ENCODE data around the gene PIGM.

Gene PIGM

GRCh38 chr1:160018347-160018746 is 13.4 kb downstream of the PIGM start:
- Histone ChIP-seq H3K27me3 (no peaks in the 10 kb centered on the region), H3K4me3 (ENCODE audit: low read depth in 1 of 2, low read length in 1 of 2) (no peak overlapping the region)

DNA sequence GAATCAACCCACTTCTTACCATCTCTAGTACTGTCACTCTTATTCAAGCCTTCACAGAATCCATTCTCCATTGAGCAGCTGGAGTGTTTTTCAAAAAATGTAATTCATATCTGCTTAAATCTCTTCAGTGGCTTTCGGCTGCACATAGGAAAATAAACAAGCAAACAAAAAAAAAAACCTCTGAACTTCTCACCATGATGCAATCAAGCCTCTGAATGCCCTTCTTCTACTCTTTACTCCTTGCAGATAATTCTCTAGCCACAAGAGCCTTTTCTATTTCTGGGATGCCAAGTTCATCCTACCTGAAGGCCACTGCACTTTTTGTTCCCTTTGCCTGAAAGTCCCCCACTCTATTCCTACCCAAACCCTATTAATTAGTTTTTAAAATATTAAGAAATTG is 14.2 kb downstream of the PIGM start:
- H3K36me3 ChIP-seq = no peaks in the 10 kb centered on the region
- no peaks in the 10 kb centered on the region for H3K27me3 ChIP-seq
- no peaks in the 10 kb centered on the region for H3K4me1 ChIP-seq (ENCODE audit: control insufficient read depth in 1 of 2, insufficient read depth in 1 of 2, low read depth in 1 of 2, low read length in 1 of 2)
- no peak overlapping the region for H3K4me3 ChIP-seq (ENCODE audit: low read depth in 1 of 2, low read length in 1 of 2)
- no peak for TF ChIP-seq CTCF (IDR thresholded peaks at IDR 0.05)
- no peaks in the 10 kb centered on the region for H3K9me3 ChIP-seq
- no peak overlapping the region for H3K27ac ChIP-seq

More at GRCh38 chr1:160018347-160018746, 13.4 kb downstream of the PIGM start:
- Histone ChIP-seq H3K36me3 (no peaks in the 10 kb centered on the region), H3K9me3 (no peaks in the 10 kb centered on the region), H3K4me1 (ENCODE audit: control insufficient read depth in 1 of 2, insufficient read depth in 1 of 2, low read depth in 1 of 2, low read length in 1 of 2) (no peaks in the 10 kb centered on the region), H3K27ac (no peak overlapping the region)
- no peak for TF ChIP-seq CTCF (IDR thresholded peaks at IDR 0.05)

GRCh38 chr1:160011781-160012180 is 20.0 kb downstream of the PIGM start:
- no peak overlapping the region for H3K4me3 ChIP-seq (ENCODE audit: low read depth in 1 of 2, low read length in 1 of 2)
- H3K36me3 ChIP-seq = no peaks in the 10 kb centered on the region
- H3K4me1 ChIP-seq (ENCODE audit: control insufficient read depth in 1 of 2, insufficient read depth in 1 of 2, low read depth in 1 of 2, low read length in 1 of 2) = no peaks in the 10 kb centered on the region
- H3K27me3 ChIP-seq = no peaks in the 10 kb centered on the region
- no peak for TF ChIP-seq CTCF (IDR thresholded peaks at IDR 0.05)
- no peaks in the 10 kb centered on the region for H3K9me3 ChIP-seq
- no peak overlapping the region for H3K27ac ChIP-seq

GRCh38 chr1:160009801-160010200 is 22.0 kb downstream of the PIGM start:
- H3K9me3 ChIP-seq = no peaks in the 10 kb centered on the region
- H3K4me1 ChIP-seq (ENCODE audit: control insufficient read depth in 1 of 2, insufficient read depth in 1 of 2, low read depth in 1 of 2, low read length in 1 of 2) = no peaks in the 10 kb centered on the region
- H3K36me3 ChIP-seq = no peaks in the 10 kb centered on the region
- no peak overlapping the region for H3K27ac ChIP-seq
- no peaks in the 10 kb centered on the region for H3K27me3 ChIP-seq
- no peak overlapping the region for H3K4me3 ChIP-seq (ENCODE audit: low read depth in 1 of 2, low read length in 1 of 2)
- no peak for TF ChIP-seq CTCF (IDR thresholded peaks at IDR 0.05)

DNA sequence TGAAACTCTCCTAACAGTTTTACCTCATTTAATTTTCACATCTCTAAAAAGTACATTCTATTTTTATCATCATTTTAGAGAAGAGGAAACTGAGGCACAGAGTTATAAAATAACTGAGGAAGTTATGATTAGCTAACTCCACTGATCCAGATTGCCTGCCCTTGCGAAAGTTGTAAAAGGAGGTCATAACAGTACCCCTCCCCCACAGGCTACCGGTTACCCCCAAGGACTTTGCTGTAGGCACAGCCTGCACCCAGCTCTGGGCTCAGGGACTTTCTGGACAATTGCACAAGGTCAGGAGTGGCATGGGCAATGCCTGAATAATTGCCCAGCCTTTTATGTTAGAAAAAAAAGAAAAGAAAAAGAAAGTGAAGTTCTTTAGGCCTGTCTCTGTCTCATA is 22.7 kb downstream of the PIGM start:
- Histone ChIP-seq H3K27ac (no peak overlapping the region), H3K27me3 (no peaks in the 10 kb centered on the region)
- no peak for TF ChIP-seq CTCF (IDR thresholded peaks at IDR 0.05)

More for the DNA sequence above, 22.7 kb downstream of the PIGM start:
- H3K9me3 ChIP-seq = no peaks in the 10 kb centered on the region
- no peaks in the 10 kb centered on the region for H3K36me3 ChIP-seq
- H3K4me3 ChIP-seq (ENCODE audit: low read depth in 1 of 2, low read length in 1 of 2) = no peak overlapping the region
- H3K4me1 ChIP-seq (ENCODE audit: control insufficient read depth in 1 of 2, insufficient read depth in 1 of 2, low read depth in 1 of 2, low read length in 1 of 2) = no peaks in the 10 kb centered on the region

Measured in neutrophil (primary cell).